HEK293 (cell line): ENCODE data around the gene CCDC34.

Experiments
- CTCF ChIA-PET: fragments of 350-600 bp; formaldehyde crosslinking; extraction: SDS; loops from one replicate; lab custom pipeline; 2021; ENCODE audit warnings: antibody characterized with exemption; lab: Yijun Ruan, JAX
- POLR2A ChIA-PET: fragments of 300-600 bp; formaldehyde crosslinking; extraction: SDS; loops from one replicate; lab custom pipeline; 2020; ENCODE audit warnings: antibody characterized with exemption, inconsistent platforms; lab: Yijun Ruan, JAX
- H3K27ac ChIP-seq: fragments of 200-500 bp; sonication (Bioruptor generic); 2 replicates; pipeline ENCODE4 v1.5.1; 2014; ENCODE audit warnings: low read depth, low read length, control low read depth, inconsistent platforms; ENCODE audit errors: extremely low read depth
- H3K36me3 ChIP-seq, 2 experiments: fragments of 200-500 bp in 1 of 2; sonication (Bioruptor generic) in 1 of 2; 1 replicate in 1 of 2; 2 replicates in 1 of 2; pipeline ENCODE4 v1.5.1; 2014 to 2017; ENCODE audit warnings: inconsistent platforms in 2 of 2, low read length in 2 of 2; ENCODE audit not compliant: control insufficient read depth in 2 of 2, insufficient read depth in 1 of 2
- H3K4me1 ChIP-seq: fragments of 200-500 bp; sonication (Bioruptor generic); 2 replicates; pipeline ENCODE4 v1.5.1; 2014; ENCODE audit warnings: mild to moderate bottlenecking, low read length, inconsistent platforms; ENCODE audit not compliant: control insufficient read depth, insufficient read depth
- H3K4me3 ChIP-seq: 2 replicates; pipeline ENCODE4 v1.5.1; 2011; ENCODE audit warnings: low read depth, mild to moderate bottlenecking, control low read depth, low read length, moderate library complexity
- H3K9me3 ChIP-seq: fragments of 200-500 bp; sonication (Bioruptor generic); 2 replicates; pipeline ENCODE4 v1.5.1; 2014; ENCODE audit warnings: low read depth, low read length, inconsistent platforms; ENCODE audit not compliant: control insufficient read depth, insufficient read depth
- BCL11B ChIP-seq: fragments of 450-650 bp; formaldehyde crosslinking; IDR thresholded peaks from 2 replicates; pipeline ENCODE4 v1.5.1; 2016; ENCODE audit warnings: low read depth, missing biosample characterization, missing genetic modification characterization
- GLI2 ChIP-seq: fragments of 450-650 bp; formaldehyde crosslinking; IDR thresholded peaks from 2 replicates; pipeline ENCODE4; 2017; ENCODE audit warnings: missing biosample characterization, missing genetic modification characterization, low read depth, borderline replicate concordance
- HOXC10 ChIP-seq: sonication (generic); formaldehyde crosslinking; IDR thresholded peaks from 2 replicates; pipeline ENCODE4 v1.8.1; 2023; ENCODE audit warnings: mild to moderate bottlenecking, missing genetic modification reagents
- KLF17 ChIP-seq: fragments of 450-650 bp; formaldehyde crosslinking; IDR thresholded peaks from 2 replicates; pipeline ENCODE4 v1.5.1; 2016; ENCODE audit warnings: missing biosample characterization, missing genetic modification characterization
- KLF7 ChIP-seq: fragments of 450-650 bp; formaldehyde crosslinking; IDR thresholded peaks from 2 replicates; pipeline ENCODE4 v1.5.1; 2016; ENCODE audit warnings: missing biosample characterization, missing genetic modification characterization, borderline replicate concordance
- PBX3 ChIP-seq: sonication (generic); formaldehyde crosslinking; IDR thresholded peaks from 2 replicates; pipeline ENCODE4 v1.8.1; 2022; ENCODE audit warnings: mild to moderate bottlenecking, moderate library complexity, missing genetic modification reagents
- TSHZ1 ChIP-seq: fragments of 450-650 bp; formaldehyde crosslinking; IDR thresholded peaks from 2 replicates; pipeline ENCODE4 v1.5.1; 2016; ENCODE audit warnings: missing biosample characterization, missing genetic modification characterization, borderline replicate concordance
- ZBTB11 ChIP-seq: fragments of 450-650 bp; formaldehyde crosslinking; conservative IDR thresholded peaks from 2 replicates; pipeline ENCODE4 v1.5.1; 2016; ENCODE audit warnings: low read depth, missing biosample characterization, missing genetic modification characterization
- ZBTB48 ChIP-seq: fragments of 450-650 bp; formaldehyde crosslinking; IDR thresholded peaks from 2 replicates; pipeline ENCODE4 v1.5.1; 2016; ENCODE audit warnings: missing biosample characterization, missing genetic modification characterization
- ZBTB8A ChIP-seq: fragments of 450-650 bp; formaldehyde crosslinking; IDR thresholded peaks from 2 replicates; pipeline ENCODE4 v1.5.1; 2016; ENCODE audit warnings: missing biosample characterization, missing genetic modification characterization
- ZNF175 ChIP-seq: fragments of 450-650 bp; formaldehyde crosslinking; IDR thresholded peaks from 2 replicates; pipeline ENCODE4 v1.5.1; 2016; ENCODE audit warnings: missing biosample characterization, missing genetic modification characterization
- ZNF239 ChIP-seq: fragments of 450-650 bp; formaldehyde crosslinking; IDR thresholded peaks from 2 replicates; pipeline ENCODE4 v1.5.1; 2016; ENCODE audit warnings: missing biosample characterization, missing genetic modification characterization
- ZNF449 ChIP-seq: fragments of 450-650 bp; formaldehyde crosslinking; IDR thresholded peaks from 2 replicates; pipeline ENCODE4 v1.5.1; 2017; ENCODE audit warnings: missing biosample characterization, mild to moderate bottlenecking, missing genetic modification characterization, moderate library complexity
- ZNF548 ChIP-seq: fragments of 450-650 bp; formaldehyde crosslinking; IDR thresholded peaks from 2 replicates; pipeline ENCODE4 v1.5.1; 2016; ENCODE audit warnings: missing biosample characterization, missing genetic modification characterization
- ZNF610 ChIP-seq: fragments of 450-650 bp; formaldehyde crosslinking; IDR thresholded peaks from 2 replicates; pipeline ENCODE4 v1.5.1; 2016; ENCODE audit warnings: missing biosample characterization, missing genetic modification characterization, borderline replicate concordance
- ZNF624 ChIP-seq: fragments of 450-650 bp; formaldehyde crosslinking; IDR thresholded peaks from 2 replicates; pipeline ENCODE4 v1.5.1; 2017; ENCODE audit warnings: missing biosample characterization, missing genetic modification characterization
- ZNF664 ChIP-seq: fragments of 450-650 bp; formaldehyde crosslinking; IDR thresholded peaks from 2 replicates; pipeline ENCODE4 v1.5.1; 2016; ENCODE audit warnings: missing biosample characterization, missing genetic modification characterization

CCDC34 gene

GRCh38 chr11:27310182-27310581 lies 52.8 kb downstream of the CCDC34 start (continued):
- TF ChIP-seq GLI2 (tag by site-specific recombination) (no peak), KLF17 (no peak), ZNF449 (tag by site-specific recombination) (no peak), ZNF624 (tag by site-specific recombination) (no peak), ZNF548 (tag by site-specific recombination) (no peak), KLF7 (tag by site-specific recombination) (no peak), ZNF239 (tag by site-specific recombination) (no peak), ZNF664 (tag by site-specific recombination) (no peak), BCL11B (tag by site-specific recombination) (no peak)

GRCh38 chr11:27309046-27309445 lies 54.0 kb downstream of the CCDC34 start:
- POLR2A ChIA-PET = no interaction called here
- TF ChIP-seq PBX3 (CRISPR knock-in tag) = no peak
- TF ChIP-seq, all 188 proteins: peak for 0
- CTCF ChIA-PET = interaction anchor here (0.7 to 1.6 kb wide), 4 partner anchors 11 to 390 kb away, joined by 3 to 5 read pairs (median 4); no protein-coding TSS in a partner anchor

GRCh38 chr11:27307232-27307631 lies 55.8 kb downstream of the CCDC34 start:
- ChIA-PET POLR2A (no interaction called here), CTCF (no interaction called here)
- H3K4me1 ChIP-seq = no peaks in the 10 kb centered on the region
- H3K36me3 ChIP-seq = no peaks in the 10 kb centered on the region
- no peak overlapping the region for H3K27ac ChIP-seq
- no peak overlapping the region for H3K4me3 ChIP-seq
- TF ChIP-seq TSHZ1 (tag by site-specific recombination) (no peak), ZBTB11 (tag by site-specific recombination) (no peak), HOXC10 (CRISPR knock-in tag) (no peak), ZNF175 (no peak), ZNF449 (tag by site-specific recombination) (no peak), ZNF610 (tag by site-specific recombination) (no peak), ZBTB8A (tag by site-specific recombination) (no peak), ZBTB48 (tag by site-specific recombination) (no peak)
- no peaks in the 10 kb centered on the region for H3K9me3 ChIP-seq

More at GRCh38 chr11:27309046-27309445, 54.0 kb downstream of the CCDC34 start:
- H3K9me3 ChIP-seq = no peaks in the 10 kb centered on the region
- H3K4me1 ChIP-seq = no peaks in the 10 kb centered on the region
- no peaks in the 10 kb centered on the region for H3K36me3 ChIP-seq
- H3K4me3 ChIP-seq = no peak overlapping the region
- H3K27ac ChIP-seq = no peak overlapping the region
